NOMO-1 (cell line): Measurements from ENCODE around the gene IFIT5.
"Not testable (repeated sequence)": the region's sequence is repeated elsewhere in the genome, so short reads cannot be mapped to it uniquely, and the experiment has no call there.

Experiments
- DNase-seq, 2 experiments: peaks; one replicate each; lab custom pipeline; 2025; ENCODE audit not compliant: unreplicated experiment in 2 of 2; lab: John Stamatoyannopoulos, UW

Gene IFIT5

DNA sequence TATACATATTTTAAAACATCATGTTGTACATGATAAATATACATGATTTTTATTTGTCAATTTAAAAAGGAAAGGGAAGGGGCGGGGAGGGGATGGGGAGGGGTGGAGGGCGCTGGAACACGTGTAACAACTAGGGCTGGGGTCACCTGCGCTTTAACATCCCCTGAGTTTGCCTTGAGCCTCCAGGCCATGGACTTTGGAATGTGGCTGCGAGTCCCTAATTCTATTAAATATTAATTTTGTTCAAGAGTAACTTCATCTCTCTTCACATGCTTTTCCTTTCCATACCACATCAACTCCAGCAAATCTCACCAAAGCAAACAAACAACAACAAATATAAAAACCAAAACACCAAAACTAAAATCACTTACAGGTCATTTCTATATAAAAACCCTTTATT, 10.6 kb downstream of the IFIT5 start:
- DNase-seq: no peak

GRCh38 chr10:89426230-89426868, 12.0 kb downstream of the IFIT5 start:
- peak in 1 of 2 experiments; percentile 48 for DNase-seq

- DNase-seq: no peak
Observed at GRCh38 chr10:89427629-89428028, 13.3 kb downstream of the IFIT5 start.

- DNase-seq: no peak
Observed at GRCh38 chr10:89428877-89429276, 14.5 kb downstream of the IFIT5 start.

- DNase-seq: no peak
Observed at GRCh38 chr10:89431977-89432376, 17.6 kb downstream of the IFIT5 start.

- no peak for DNase-seq
Observed at GRCh38 chr10:89438525-89438924, 24.2 kb downstream of the IFIT5 start.

DNA sequence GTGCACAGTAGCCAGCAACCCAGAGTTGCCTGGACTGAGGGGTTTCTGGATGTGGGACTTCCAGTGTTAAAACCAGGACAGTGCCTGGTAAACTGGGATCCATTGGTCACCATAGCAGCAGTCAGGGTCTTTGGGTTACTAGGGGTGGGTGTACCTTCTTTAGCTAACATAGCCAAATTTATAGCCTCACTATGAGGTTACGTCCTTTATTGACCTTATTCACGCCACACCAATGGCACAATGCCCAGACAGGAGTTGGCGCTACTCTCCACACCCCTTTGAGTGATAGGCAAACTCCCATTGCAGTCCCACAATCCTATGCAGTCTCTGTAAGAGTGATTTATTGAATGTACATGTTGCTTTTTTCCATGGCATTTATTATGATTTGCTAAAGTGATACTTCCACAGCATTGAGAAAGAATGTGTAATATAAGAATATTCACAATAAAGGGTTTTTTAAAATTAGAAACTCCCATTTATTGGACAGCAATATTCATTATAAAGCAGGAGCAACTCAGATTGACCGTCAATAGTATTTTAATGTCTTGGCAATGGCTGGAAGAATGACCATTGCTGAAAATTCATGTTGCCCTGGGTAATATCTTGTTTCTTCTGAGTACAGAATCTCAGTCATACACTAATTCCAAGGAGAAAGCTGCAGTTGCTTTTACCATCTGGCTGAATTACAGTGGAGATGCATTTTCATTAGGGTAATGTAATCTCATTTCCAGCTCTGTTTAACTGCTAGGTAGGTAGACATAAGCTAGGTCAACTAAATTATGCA, 26.1 kb downstream of the IFIT5 start:
- no peak for DNase-seq

GRCh38 chr10:89442289-89442688, 27.9 kb downstream of the IFIT5 start:
- no peak for DNase-seq

DNA sequence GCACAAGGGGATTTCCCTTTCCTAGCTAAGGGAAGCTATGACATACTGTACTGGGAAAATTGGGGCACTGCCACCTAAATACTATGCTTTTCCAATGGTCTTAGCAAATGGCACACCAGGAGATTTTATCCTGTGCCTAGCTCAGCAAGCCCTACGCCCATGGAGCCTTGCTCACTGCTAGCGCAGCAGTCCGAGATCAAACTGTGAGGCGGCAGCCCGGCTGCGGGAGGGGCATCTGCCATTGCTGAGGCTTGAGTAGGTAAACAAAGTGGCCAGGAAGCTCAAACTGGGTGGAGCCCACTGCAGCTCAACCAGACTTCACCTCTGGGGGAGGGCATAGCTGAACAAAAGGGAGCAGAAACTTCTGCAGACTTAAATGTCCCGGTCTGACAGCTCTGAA, 30.5 kb downstream of the IFIT5 start:
- not testable (repeated sequence) for DNase-seq

DNA sequence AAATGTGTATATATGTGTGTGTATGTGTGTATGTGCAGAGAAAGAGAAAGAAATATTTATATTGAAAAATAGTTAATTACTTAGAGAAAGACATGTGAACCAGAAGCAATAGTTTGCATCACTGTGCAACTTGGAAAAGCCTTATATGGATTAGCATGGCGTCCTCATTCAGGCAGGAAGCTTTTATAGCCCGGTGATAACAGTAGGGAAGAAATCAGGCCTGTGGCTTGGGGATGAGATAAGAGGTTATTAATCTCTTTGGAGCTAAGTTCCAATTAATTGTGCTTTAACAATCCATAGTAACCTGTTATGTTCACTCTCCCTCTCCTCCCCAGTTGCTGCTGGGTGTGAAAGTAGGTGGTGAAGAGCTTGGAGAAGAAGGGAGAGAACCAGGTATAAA, 36.5 kb downstream of the IFIT5 start:
- DNase-seq: no peak

DNA sequence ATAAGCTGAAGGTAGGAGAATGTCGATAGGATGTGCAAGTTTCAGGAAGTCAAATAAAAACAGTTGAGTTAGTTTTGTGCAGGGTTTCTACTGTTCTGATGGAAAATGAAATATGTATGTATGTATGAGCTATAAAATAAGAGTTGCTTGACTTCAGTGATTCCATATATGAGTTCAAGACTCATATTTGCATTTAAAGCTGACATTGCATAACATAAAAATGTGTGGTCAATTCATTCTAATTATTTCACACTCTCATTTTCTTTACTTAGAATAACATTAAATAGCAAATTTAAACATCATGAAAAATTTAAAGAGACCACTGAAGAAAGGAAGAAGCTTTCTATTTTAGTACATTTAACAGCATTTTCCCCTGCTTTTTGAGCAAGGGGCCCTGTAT, 37.8 kb downstream of the IFIT5 start:
- DNase-seq: no peak

DNA sequence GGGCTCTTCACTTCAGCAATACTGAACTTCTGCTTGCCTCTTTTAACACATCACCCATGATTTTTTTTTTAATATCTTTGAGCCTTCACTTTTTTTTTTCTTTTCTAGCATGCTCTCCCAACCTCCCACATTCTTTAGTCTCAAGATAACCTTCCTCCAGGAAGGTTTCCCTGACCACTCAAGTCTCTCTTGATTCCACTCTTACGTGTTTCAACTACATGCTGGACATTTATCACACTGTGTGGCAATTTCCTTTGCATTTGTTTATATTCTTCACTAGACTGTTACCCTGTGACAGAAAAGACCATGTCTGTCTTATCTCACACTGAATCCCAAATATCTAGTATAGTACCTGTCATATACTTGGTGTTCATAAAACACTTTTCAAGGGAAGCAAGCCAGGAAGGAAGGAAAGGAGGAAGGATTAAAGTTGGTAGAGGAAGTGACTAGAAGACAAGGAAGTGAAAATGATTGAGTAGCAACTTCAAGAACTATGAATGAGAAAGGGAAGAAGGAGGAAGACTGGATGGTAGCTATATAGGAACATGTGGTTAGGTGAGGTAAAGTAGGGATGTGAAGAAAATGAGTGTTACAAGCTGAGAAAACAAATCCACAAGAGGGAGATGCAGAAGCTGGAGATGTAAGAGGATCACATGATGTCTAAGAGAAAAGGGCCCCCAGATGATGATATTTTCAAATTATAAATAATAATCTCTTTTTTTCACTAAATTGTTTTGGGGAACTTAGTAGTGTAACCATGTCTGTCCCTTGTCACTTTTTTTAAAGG, 40.4 kb downstream of the IFIT5 start:
- DNase-seq: peak in 1 of 2 experiments; percentile 63

DNA sequence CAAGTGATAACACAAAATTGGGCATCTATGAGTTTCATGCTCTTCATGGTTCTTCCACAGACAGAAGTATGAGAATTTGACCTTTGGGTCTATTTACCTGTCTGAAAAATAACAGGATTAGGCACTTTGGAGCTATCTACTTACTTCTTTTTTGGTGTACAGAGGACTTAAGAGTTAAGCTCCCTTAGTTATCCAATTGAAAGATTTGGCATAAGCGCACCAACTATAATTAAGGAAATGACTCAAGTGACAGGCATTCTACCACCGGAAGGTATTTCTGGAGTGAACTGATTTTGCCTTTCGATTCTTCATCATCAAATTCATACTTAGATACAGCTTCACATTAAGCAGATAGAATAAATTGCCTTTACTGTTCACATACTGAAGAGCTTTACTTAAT, 43.9 kb downstream of the IFIT5 start:
- DNase-seq: no peak

DNA sequence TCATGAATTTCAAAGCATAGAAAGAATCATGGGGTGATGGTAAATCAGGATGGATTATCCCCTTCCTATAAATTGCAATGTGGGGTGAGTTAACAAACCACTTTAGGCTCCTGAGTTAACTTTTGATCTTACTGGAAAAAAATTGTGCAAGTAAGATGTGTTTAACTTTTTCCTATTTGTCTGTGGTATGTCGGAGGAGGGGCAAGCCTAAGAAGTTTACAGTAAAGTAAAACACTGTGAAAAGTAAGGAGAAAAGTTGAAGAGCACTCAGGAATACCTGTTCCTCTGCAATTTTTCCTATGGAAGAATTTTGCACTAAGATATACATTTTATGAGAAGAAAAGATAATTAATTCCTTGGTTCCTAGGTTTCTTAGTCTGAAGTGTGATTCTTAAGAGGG, 44.4 kb downstream of the IFIT5 start:
- DNase-seq: no peak

DNA sequence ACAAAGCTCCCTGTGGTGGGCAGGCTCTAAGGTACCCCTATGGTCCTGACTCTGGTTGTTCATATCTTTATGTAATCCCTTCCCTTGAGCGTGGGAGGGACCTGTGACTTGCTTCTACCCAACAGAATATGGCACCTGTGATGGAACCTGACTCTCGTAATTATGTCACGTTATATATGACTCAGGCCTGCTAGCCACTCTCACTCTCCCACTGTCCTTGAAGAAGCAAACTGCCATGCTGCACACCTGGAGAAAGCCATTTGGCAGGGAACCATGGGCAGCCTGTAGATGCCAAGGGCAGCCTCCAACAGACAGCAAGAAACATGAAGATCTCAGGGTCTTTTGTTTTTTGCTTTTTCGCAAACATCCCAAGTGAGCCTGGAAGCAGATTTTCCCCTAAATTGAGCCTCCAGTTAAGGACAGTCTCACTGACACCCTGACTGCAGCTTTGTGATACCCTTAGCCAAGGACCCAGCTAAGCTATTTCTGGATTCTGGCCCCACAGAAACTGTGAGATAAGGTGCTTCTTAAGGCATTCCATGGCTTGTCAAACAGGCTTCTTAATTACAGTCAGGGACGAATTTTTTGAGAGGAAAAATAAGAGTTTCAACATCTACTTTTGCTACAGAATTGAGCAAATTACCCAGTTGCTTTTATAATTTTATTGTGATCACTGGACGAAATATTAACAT, 49.6 kb downstream of the IFIT5 start:
- no peak for DNase-seq

GRCh38 chr10:89465196-89465595, 50.8 kb downstream of the IFIT5 start:
- no peak for DNase-seq

DNA sequence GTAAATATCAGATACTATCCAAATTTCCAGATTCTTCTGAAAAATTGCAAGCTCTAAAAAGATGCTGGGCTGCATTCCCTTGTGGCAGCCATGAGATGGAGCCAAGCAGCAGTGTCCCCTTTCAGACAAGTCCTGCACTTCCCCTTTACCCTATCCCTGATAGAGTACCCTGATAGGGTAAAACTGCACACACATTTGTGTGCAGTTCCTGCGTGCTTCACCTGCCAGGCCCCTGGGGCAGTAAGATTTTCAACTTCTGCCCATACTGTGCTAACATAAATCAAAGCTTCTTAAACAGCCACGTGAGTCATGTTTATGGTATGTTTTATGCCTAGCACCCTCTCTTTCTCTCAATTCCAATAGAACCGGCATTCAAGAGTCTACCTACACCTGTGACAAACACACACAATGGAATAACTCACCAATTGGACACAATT, 52.2 kb downstream of the IFIT5 start:
- peak; percentile 12 to 41 for DNase-seq

DNA sequence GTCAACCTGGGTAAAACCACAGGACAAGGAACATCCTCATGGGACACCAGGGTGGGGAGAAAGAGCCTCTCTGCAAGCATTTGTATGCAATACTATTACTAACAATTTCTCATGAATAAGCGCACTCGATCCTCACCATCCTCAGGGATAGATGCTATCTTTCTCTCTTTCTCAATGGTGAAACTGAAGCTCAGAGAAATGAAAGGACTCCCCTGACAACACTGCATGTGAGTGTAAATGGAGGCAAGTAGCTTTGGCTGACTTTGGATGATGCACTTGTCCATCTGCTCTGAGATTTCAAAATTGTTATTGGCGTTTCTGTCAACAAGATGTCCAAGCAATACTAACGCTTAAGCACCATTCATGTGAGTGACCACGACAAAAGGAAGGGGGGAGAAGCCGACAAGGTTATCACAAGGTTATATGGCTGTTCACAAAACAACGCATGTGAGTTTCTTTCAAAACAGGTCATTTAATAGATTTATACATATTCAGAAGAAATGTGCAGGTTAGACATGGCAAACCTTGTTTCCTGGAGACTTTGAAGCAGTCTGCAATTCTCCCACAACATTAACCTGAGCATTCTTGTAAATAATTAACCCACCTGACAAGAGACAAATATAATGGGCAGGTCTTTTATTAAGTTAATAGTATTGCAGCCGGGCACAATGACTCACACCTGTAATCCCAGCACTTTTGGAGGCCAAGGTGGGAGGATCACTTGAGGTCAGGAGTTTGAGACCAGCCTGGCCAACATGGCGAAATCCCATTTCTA, 54.0 kb downstream of the IFIT5 start:
- DNase-seq: no peak

GRCh38 chr10:89469517-89469916, 55.1 kb downstream of the IFIT5 start:
- no peak for DNase-seq
